LHCN-M2 (cell line): Measurements from ENCODE around the gene FOSB. TPM values are rescaled to one million over a fixed set of nuclear protein-coding genes. Genes with fewer than 3 reads are reported as not detected.
A peak's percentile ranks its signal among the peaks of the same experiment; 100 is the strongest.

Experiments
- DNase-seq: peaks from one replicate; pipeline ENCODE4 v3.0.0-alpha.2; 2012; ENCODE audit warnings: low read depth
- total RNA-seq: library from RNA; depleted of rRNA; stranded (reverse); fragments of >200 nt; gene quantifications from 2 replicates; pipeline ENCODE4 v1.2.3, GENCODE V29; 2014

FOSB gene
- total RNA-seq, 1 experiment from 2014 or later: 0.34 TPM

GRCh38 chr19:45442408-45442777, 25.4 kb upstream of the FOSB start:
- no peak for DNase-seq

GRCh38 chr19:45442778-45443461, 24.9 kb upstream of the FOSB start:
- DNase-seq: peak; percentile 46

- DNase-seq: peak; percentile 90
These were observed 24.1 kb upstream of the FOSB start for GRCh38 chr19:45443462-45444317.

GRCh38 chr19:45444318-45445041, 23.3 kb upstream of the FOSB start:
- peak; percentile 72 for DNase-seq

GRCh38 chr19:45445139-45445538, 22.7 kb upstream of the FOSB start:
- DNase-seq: no peak

GRCh38 chr19:45446295-45446694, 21.5 kb upstream of the FOSB start:
- peak; percentile 51 for DNase-seq

GRCh38 chr19:45446944-45447343, 20.9 kb upstream of the FOSB start:
- no peak for DNase-seq

- no peak for DNase-seq
These were observed 19.4 kb upstream of the FOSB start for GRCh38 chr19:45448425-45448756.

GRCh38 chr19:45448887-45449299, 18.9 kb upstream of the FOSB start:
- no peak for DNase-seq

- no peak for DNase-seq
These were observed 17.8 kb upstream of the FOSB start for GRCh38 chr19:45450012-45450333.

- DNase-seq: peak; percentile 53
These were observed 16.5 kb upstream of the FOSB start for GRCh38 chr19:45451131-45451849.

- DNase-seq: no peak
These were observed 15.9 kb upstream of the FOSB start for GRCh38 chr19:45451850-45452387.

GRCh38 chr19:45455707-45456499, 11.9 kb upstream of the FOSB start:
- peak; percentile 97 for DNase-seq

- no peak for DNase-seq
These were observed 11.3 kb upstream of the FOSB start for GRCh38 chr19:45456500-45456815.

- DNase-seq: no peak
These were observed 10.0 kb upstream of the FOSB start for GRCh38 chr19:45457776-45458175.

- DNase-seq: no peak
These were observed 6.9 kb upstream of the FOSB start for GRCh38 chr19:45460807-45461347.

GRCh38 chr19:45462174-45462573, 5.6 kb upstream of the FOSB start:
- no peak for DNase-seq

GRCh38 chr19:45463241-45463640, 4.6 kb upstream of the FOSB start:
- DNase-seq: no peak

- DNase-seq: no peak
These were observed 3.5 kb upstream of the FOSB start for GRCh38 chr19:45464274-45464673.

- no peak for DNase-seq
These were observed 2.8 kb upstream of the FOSB start for GRCh38 chr19:45464852-45465441.
